ENCODE measurements around the gene TBCA. TPM values are rescaled to one million over a fixed set of nuclear protein-coding genes. Genes with fewer than 3 reads are reported as not detected.
"Not testable (repeated sequence)": the region's sequence is repeated elsewhere in the genome, so short reads cannot be mapped to it uniquely, and the experiment has no call there.

Gene TBCA
- total RNA-seq, 1 experiment from 2014 or later, result 207 TPM

- DNase-seq (ENCODE audit: low read depth), result no peak
Observed at GRCh38 chr5:77709993-77710685, 66.0 kb downstream of the TBCA start.

- DNase-seq (ENCODE audit: low read depth), result no peak
Observed at GRCh38 chr5:77709340-77709739, 66.8 kb downstream of the TBCA start.

- no peak for DNase-seq (ENCODE audit: low read depth)
Observed at GRCh38 chr5:77707791-77708190, 68.3 kb downstream of the TBCA start.

GRCh38 chr5:77699569-77699968 lies 76.6 kb downstream of the TBCA start:
- DNase-seq (ENCODE audit: low read depth), result not testable (repeated sequence)

- DNase-seq (ENCODE audit: low read depth), result no peak
Observed at GRCh38 chr5:77698920-77699319, 77.2 kb downstream of the TBCA start.

- DNase-seq (ENCODE audit: low read depth), result no peak
Observed at GRCh38 chr5:77697692-77698091, 78.4 kb downstream of the TBCA start.

GRCh38 chr5:77696120-77696519 lies 80.0 kb downstream of the TBCA start:
- DNase-seq (ENCODE audit: low read depth), result no peak

GRCh38 chr5:77693913-77694312 lies 82.2 kb downstream of the TBCA start:
- DNase-seq (ENCODE audit: low read depth), result no peak

- DNase-seq (ENCODE audit: low read depth), result no peak
Observed at GRCh38 chr5:77683171-77683732, 92.9 kb downstream of the TBCA start.

- DNase-seq (ENCODE audit: low read depth), result no peak
Observed at GRCh38 chr5:77670526-77670925, 105.6 kb downstream of the TBCA start.

- DNase-seq (ENCODE audit: low read depth), result no peak
Observed at GRCh38 chr5:77669677-77670076, 106.5 kb downstream of the TBCA start.

GRCh38 chr5:77663090-77663863 lies 112.9 kb downstream of the TBCA start:
- DNase-seq (ENCODE audit: low read depth), result no peak

- DNase-seq (ENCODE audit: low read depth), result no peak
Observed at GRCh38 chr5:77662635-77663034, 113.5 kb downstream of the TBCA start.

GRCh38 chr5:77658662-77659061 lies 117.5 kb downstream of the TBCA start:
- no peak for DNase-seq (ENCODE audit: low read depth)

GRCh38 chr5:77651343-77651742 lies 124.8 kb downstream of the TBCA start:
- DNase-seq (ENCODE audit: low read depth), result no peak

GRCh38 chr5:77650686-77651085 lies 125.5 kb downstream of the TBCA start:
- no peak for DNase-seq (ENCODE audit: low read depth)

GRCh38 chr5:77649776-77650175 lies 126.4 kb downstream of the TBCA start:
- no peak for DNase-seq (ENCODE audit: low read depth)

- DNase-seq (ENCODE audit: low read depth), result no peak
Observed at GRCh38 chr5:77645995-77646639, 130.0 kb downstream of the TBCA start.

- peak; percentile 22 for DNase-seq (ENCODE audit: low read depth)
Observed at GRCh38 chr5:77645158-77645994, 130.8 kb downstream of the TBCA start.

GRCh38 chr5:77644371-77645157 lies 131.6 kb downstream of the TBCA start:
- DNase-seq (ENCODE audit: low read depth), result no peak

Measured in HT1080 (cell line).